Measurements from ENCODE around the gene FGG. TPM values are rescaled to one million over a fixed set of nuclear protein-coding genes. Genes with fewer than 3 reads are reported as not detected.

FGG gene
- total RNA-seq, 1 experiment from 2014 or later: not detected

DNA sequence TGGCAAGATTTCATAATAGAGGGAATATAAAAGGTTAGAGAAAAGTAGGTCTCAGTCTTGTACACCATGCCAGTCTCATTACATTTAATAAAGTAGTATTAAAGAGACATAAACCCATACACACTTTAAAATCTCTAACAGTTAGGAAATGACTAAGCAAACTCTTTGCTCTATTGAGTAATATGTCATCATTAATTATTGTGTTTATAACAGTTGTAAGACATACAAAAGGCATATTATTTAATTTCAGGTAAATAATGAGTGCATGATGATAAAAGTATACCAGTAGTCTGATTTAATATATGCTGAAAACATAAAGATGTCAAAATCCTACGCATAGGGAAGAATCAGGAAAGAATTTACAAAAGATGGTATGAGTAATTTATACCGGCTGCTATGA is 31.0 kb upstream of the FGG start:
- CTCF ChIA-PET: no interaction called here
- TF ChIP-seq CTCF (conservative IDR thresholded peaks at IDR 0.05; ENCODE audit: low read depth, low read length) (no peak), EZH2 (IDR thresholded peaks at IDR 0.05; ENCODE audit: borderline replicate concordance, low read depth, low read length, poor library complexity, severe bottlenecking) (no peak)
- no peak overlapping the region for H3K27ac ChIP-seq (ENCODE audit: low read depth, low read length, poor library complexity, severe bottlenecking)
- no peaks in the 10 kb centered on the region for H3K9me3 ChIP-seq (ENCODE audit: low read depth, low read length, poor library complexity, severe bottlenecking)
- no peak for DNase-seq (ENCODE audit: low spot score)
- no peaks in the 10 kb centered on the region for H3K27me3 ChIP-seq (replicated peaks; ENCODE audit: insufficient read depth, low read depth, low read length, poor library complexity)
- H3K4me1 ChIP-seq (ENCODE audit: insufficient read depth, low read length, poor library complexity, severe bottlenecking): no peaks in the 10 kb centered on the region
- no peaks in the 10 kb centered on the region for H3K36me3 ChIP-seq (ENCODE audit: insufficient read depth, low read length, poor library complexity, severe bottlenecking)
- BruUV-seq (replicated peaks): no TSS peak
- POLR2A ChIA-PET (ENCODE audit: low non-redundant PET): no interaction called here
- no peak overlapping the region for H3K4me3 ChIP-seq (ENCODE audit: low read depth, low read length, poor library complexity, severe bottlenecking)
- intact Hi-C loops (cut with micrococcal nuclease; ENCODE audit: unreplicated experiment): no loop called here

DNA sequence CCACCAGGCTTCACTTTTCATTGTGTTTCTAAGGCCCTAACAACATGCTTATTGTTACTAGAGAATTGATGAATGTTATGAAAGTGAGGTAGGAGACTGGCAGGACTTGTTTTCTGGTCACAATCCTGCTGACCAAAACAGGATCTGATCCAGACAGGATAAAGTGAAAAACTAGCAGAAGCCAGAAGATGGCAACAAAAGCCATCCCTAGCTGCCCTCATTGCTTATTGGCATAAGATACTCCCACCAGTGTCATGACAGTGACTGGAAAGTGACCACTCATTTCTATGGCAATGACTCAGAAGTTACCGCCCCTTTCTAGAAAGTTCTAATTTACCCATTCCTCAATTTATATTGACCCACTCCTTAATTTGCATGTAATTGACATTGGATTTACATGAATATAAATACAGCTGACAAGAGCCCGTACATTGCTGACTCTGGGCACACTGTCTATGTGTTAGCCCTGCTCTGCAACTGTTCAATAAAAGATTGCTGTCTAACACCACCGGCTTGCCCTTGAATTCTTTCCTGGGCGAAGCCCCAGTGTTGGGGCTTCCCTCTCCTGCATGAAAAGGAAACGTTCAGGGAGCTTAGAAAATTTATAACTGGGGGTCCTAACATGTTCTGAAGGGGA is 30.0 kb upstream of the FGG start:
- H3K27me3 ChIP-seq (replicated peaks; ENCODE audit: insufficient read depth, low read depth, low read length, poor library complexity): no peaks in the 10 kb centered on the region
- H3K36me3 ChIP-seq (ENCODE audit: insufficient read depth, low read length, poor library complexity, severe bottlenecking): no peaks in the 10 kb centered on the region
- intact Hi-C loops (cut with micrococcal nuclease; ENCODE audit: unreplicated experiment): no loop called here
- no peaks in the 10 kb centered on the region for H3K4me1 ChIP-seq (ENCODE audit: insufficient read depth, low read length, poor library complexity, severe bottlenecking)
- TF ChIP-seq EZH2 (IDR thresholded peaks at IDR 0.05; ENCODE audit: borderline replicate concordance, low read depth, low read length, poor library complexity, severe bottlenecking): no peak
- no peak for TF ChIP-seq CTCF (conservative IDR thresholded peaks at IDR 0.05; ENCODE audit: low read depth, low read length)
- DNase-seq (ENCODE audit: low spot score): no peak
- no TSS peak for BruUV-seq (replicated peaks)
- H3K4me3 ChIP-seq (ENCODE audit: low read depth, low read length, poor library complexity, severe bottlenecking): no peak overlapping the region
- no peaks in the 10 kb centered on the region for H3K9me3 ChIP-seq (ENCODE audit: low read depth, low read length, poor library complexity, severe bottlenecking)
- CTCF ChIA-PET: interaction anchor here (0.6 kb wide), 1 partner anchor 140 kb away, joined by 3 read pairs; no protein-coding TSS in a partner anchor
- POLR2A ChIA-PET (ENCODE audit: low non-redundant PET): no interaction called here
- H3K27ac ChIP-seq (ENCODE audit: low read depth, low read length, poor library complexity, severe bottlenecking): no peak overlapping the region

GRCh38 chr4:154640999-154641398 is 28.5 kb upstream of the FGG start:
- CTCF ChIA-PET: no interaction called here
- DNase-seq (ENCODE audit: low spot score): no peak
- no peaks in the 10 kb centered on the region for H3K9me3 ChIP-seq (ENCODE audit: low read depth, low read length, poor library complexity, severe bottlenecking)
- H3K27me3 ChIP-seq (replicated peaks; ENCODE audit: insufficient read depth, low read depth, low read length, poor library complexity): no peaks in the 10 kb centered on the region
- intact Hi-C loops (cut with micrococcal nuclease; ENCODE audit: unreplicated experiment): no loop called here
- no peaks in the 10 kb centered on the region for H3K36me3 ChIP-seq (ENCODE audit: insufficient read depth, low read length, poor library complexity, severe bottlenecking)
- TF ChIP-seq EZH2 (IDR thresholded peaks at IDR 0.05; ENCODE audit: borderline replicate concordance, low read depth, low read length, poor library complexity, severe bottlenecking) (no peak), CTCF (conservative IDR thresholded peaks at IDR 0.05; ENCODE audit: low read depth, low read length) (no peak)
- POLR2A ChIA-PET (ENCODE audit: low non-redundant PET): no interaction called here
- H3K4me1 ChIP-seq (ENCODE audit: insufficient read depth, low read length, poor library complexity, severe bottlenecking): no peaks in the 10 kb centered on the region
- BruUV-seq (replicated peaks): no TSS peak
- no peak overlapping the region for H3K4me3 ChIP-seq (ENCODE audit: low read depth, low read length, poor library complexity, severe bottlenecking)
- no peak overlapping the region for H3K27ac ChIP-seq (ENCODE audit: low read depth, low read length, poor library complexity, severe bottlenecking)
